A549 (cell line): ENCODE measurements around the gene KIR3DL2.
"Not testable (repeated sequence)": the region's sequence is repeated elsewhere in the genome, so short reads cannot be mapped to it uniquely, and the experiment has no call there.

Source experiments
- BHLHE40 ChIP-seq: IDR thresholded peaks from 2 replicates; pipeline ENCODE4 v1.6.1; 2012; ENCODE audit warnings: low read depth, low read length, inconsistent platforms
- CEBPB ChIP-seq, 2 experiments: fragments of >200 bp in 1 of 2; sonication (Bioruptor Twin) in 1 of 2; formaldehyde crosslinking in 1 of 2; IDR thresholded peaks; 2 replicates each; pipeline ENCODE4 v1.6.1; 2012 to 2016
- CTCF ChIP-seq: fragments of >200 bp; sonication (Bioruptor Twin); formaldehyde crosslinking; IDR thresholded peaks from 3 replicates; pipeline ENCODE4 v1.5.1; 2016
- JUN ChIP-seq, 2 experiments: fragments of >200 bp; sonication (Bioruptor Twin); formaldehyde crosslinking; IDR thresholded peaks; 2 replicates in 1 of 2; 3 replicates in 1 of 2; pipeline ENCODE4 v1.6.1; 2016 to 2017
- TF ChIP-seq, protein P1 (sequence below): fragments of 200-600 bp; sonication (generic); IDR thresholded peaks from 2 replicates; pipeline ENCODE4 v1.6.1; 2016; ENCODE audit warnings: antibody characterized with exemption, mild to moderate bottlenecking, moderate library complexity
- TF ChIP-seq, protein P2 (sequence below): fragments of 250-450 bp; sonication (Bioruptor Pico); IDR thresholded peaks from 2 replicates; pipeline ENCODE4 v1.5.0; 2021; ENCODE audit warnings: mild to moderate bottlenecking, moderate library complexity, borderline replicate concordance

DNA sequence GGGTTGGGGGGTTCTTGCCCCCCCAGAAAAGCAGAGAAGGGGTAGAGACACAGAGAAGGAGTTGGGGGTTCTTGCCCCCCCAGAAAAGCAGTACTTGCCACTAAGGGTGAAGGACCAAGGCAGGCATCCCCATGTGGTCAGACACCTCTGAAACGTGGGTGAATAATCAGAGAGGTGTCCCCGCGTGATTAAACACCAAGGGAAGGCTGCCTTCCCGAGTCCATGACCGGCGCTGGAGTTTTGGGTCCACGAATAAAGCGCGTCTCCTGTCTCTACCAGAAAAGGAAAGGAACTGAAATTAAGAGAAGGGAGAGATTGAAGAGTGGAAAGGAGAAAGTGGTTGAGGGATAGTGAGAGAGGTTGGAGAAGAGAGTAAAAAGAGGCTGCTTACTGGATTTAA, 49.4 kb downstream of the KIR3DL2 start:
- TF ChIP-seq BHLHE40; CEBPB (IDR thresholded peaks at IDR 0.05); JUN (IDR thresholded peaks at IDR 0.05); CTCF: not testable (repeated sequence)
- TF ChIP-seq, protein P1, sequence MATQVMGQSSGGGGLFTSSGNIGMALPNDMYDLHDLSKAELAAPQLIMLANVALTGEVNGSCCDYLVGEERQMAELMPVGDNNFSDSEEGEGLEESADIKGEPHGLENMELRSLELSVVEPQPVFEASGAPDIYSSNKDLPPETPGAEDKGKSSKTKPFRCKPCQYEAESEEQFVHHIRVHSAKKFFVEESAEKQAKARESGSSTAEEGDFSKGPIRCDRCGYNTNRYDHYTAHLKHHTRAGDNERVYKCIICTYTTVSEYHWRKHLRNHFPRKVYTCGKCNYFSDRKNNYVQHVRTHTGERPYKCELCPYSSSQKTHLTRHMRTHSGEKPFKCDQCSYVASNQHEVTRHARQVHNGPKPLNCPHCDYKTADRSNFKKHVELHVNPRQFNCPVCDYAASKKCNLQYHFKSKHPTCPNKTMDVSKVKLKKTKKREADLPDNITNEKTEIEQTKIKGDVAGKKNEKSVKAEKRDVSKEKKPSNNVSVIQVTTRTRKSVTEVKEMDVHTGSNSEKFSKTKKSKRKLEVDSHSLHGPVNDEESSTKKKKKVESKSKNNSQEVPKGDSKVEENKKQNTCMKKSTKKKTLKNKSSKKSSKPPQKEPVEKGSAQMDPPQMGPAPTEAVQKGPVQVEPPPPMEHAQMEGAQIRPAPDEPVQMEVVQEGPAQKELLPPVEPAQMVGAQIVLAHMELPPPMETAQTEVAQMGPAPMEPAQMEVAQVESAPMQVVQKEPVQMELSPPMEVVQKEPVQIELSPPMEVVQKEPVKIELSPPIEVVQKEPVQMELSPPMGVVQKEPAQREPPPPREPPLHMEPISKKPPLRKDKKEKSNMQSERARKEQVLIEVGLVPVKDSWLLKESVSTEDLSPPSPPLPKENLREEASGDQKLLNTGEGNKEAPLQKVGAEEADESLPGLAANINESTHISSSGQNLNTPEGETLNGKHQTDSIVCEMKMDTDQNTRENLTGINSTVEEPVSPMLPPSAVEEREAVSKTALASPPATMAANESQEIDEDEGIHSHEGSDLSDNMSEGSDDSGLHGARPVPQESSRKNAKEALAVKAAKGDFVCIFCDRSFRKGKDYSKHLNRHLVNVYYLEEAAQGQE: not testable (repeated sequence)
- TF ChIP-seq, protein P2, sequence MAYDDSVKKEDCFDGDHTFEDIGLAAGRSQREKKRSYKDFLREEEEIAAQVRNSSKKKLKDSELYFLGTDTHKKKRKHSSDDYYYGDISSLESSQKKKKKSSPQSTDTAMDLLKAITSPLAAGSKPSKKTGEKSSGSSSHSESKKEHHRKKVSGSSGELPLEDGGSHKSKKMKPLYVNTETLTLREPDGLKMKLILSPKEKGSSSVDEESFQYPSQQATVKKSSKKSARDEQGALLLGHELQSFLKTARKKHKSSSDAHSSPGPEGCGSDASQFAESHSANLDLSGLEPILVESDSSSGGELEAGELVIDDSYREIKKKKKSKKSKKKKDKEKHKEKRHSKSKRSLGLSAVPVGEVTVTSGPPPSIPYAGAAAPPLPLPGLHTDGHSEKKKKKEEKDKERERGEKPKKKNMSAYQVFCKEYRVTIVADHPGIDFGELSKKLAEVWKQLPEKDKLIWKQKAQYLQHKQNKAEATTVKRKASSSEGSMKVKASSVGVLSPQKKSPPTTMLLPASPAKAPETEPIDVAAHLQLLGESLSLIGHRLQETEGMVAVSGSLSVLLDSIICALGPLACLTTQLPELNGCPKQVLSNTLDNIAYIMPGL: not testable (repeated sequence)
